Activated naive CD8-positive, alpha-beta T cell treated with anti-CD3 and anti-CD28 coated beads, Interleukin-2, amount 50 U/mL, for 24 hours (primary cell): ENCODE results near the gene SYNPR.
"Not testable (repeated sequence)": the region's sequence is repeated elsewhere in the genome, so short reads cannot be mapped to it uniquely, and the experiment has no call there.

Experiments used
- ATAC-seq: fragments of 150-1000 bp; cut with Tn5 transposase; one replicate; pipeline ENCODE4 v1.10.0; 2021
- DNase-seq: peaks from one replicate; pipeline ENCODE4 v3.0.0; 2021
- H3K27ac Mint-ChIP-seq: one replicate; pipeline ENCODE4 v1.8.0; 2021; ENCODE audit warnings: mild to moderate bottlenecking, mixed read lengths
- H3K27me3 Mint-ChIP-seq: one replicate; pipeline ENCODE4 v1.8.0; 2021; ENCODE audit warnings: mixed read lengths
- H3K36me3 Mint-ChIP-seq: one replicate; pipeline ENCODE4 v1.8.0; 2021; ENCODE audit warnings: low read depth, mixed read lengths
- H3K4me1 Mint-ChIP-seq: one replicate; pipeline ENCODE4 v1.8.0; 2021; ENCODE audit warnings: mixed read lengths
- H3K4me3 Mint-ChIP-seq: one replicate; pipeline ENCODE4 v1.8.0; 2021; ENCODE audit warnings: mild to moderate bottlenecking, moderate library complexity, mixed read lengths
- H3K9me3 Mint-ChIP-seq: one replicate; pipeline ENCODE4 v1.8.0; 2021; ENCODE audit warnings: mixed read lengths

Gene SYNPR

GRCh38 chr3:63595221-63595620 lies 317.1 kb downstream of the SYNPR start:
- H3K4me1 Mint-ChIP-seq, result no peaks in the 10 kb centered on the region
- no peaks in the 10 kb centered on the region for H3K36me3 Mint-ChIP-seq
- no peak for DNase-seq
- H3K4me3 Mint-ChIP-seq, result no peak overlapping the region
- H3K27ac Mint-ChIP-seq, result no peak overlapping the region
- H3K27me3 Mint-ChIP-seq, result no peaks in the 10 kb centered on the region
- no peaks in the 10 kb centered on the region for H3K9me3 Mint-ChIP-seq
- ATAC-seq, result no peak

DNA sequence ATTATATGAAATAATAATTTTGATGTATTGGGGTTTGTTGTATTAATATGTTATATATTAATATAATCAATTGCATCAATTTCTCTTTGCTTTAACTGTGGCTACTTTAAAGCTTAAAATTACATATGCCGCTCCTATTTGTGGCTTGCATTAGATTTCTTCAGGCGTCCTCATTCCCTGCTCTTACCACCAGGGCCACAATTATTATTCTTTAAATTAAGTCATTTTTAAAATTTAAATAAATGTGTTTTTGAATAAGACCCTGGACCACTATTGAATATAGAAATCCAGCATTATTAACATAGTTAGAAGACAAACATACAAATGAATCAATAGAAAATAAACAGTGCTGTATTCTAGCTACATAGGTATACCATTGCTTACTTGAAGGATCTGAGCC lies 318.9 kb downstream of the SYNPR start:
- H3K9me3 Mint-ChIP-seq, result no peaks in the 10 kb centered on the region
- H3K4me1 Mint-ChIP-seq, result no peaks in the 10 kb centered on the region
- no peak for DNase-seq
- no peaks in the 10 kb centered on the region for H3K27me3 Mint-ChIP-seq
- ATAC-seq, result no peak
- no peak overlapping the region for H3K27ac Mint-ChIP-seq
- H3K36me3 Mint-ChIP-seq, result no peaks in the 10 kb centered on the region
- no peak overlapping the region for H3K4me3 Mint-ChIP-seq

- H3K27me3 Mint-ChIP-seq, result no peaks in the 10 kb centered on the region
- H3K4me3 Mint-ChIP-seq, result no peak overlapping the region
- H3K9me3 Mint-ChIP-seq, result peaks cover 3% of the 10 kb centered on the region
- H3K4me1 Mint-ChIP-seq, result no peaks in the 10 kb centered on the region
- no peak for ATAC-seq
- DNase-seq, result no peak
- H3K36me3 Mint-ChIP-seq, result no peaks in the 10 kb centered on the region
- H3K27ac Mint-ChIP-seq, result no peak overlapping the region
Measured at GRCh38 chr3:63607716-63608115, 329.6 kb downstream of the SYNPR start.

DNA sequence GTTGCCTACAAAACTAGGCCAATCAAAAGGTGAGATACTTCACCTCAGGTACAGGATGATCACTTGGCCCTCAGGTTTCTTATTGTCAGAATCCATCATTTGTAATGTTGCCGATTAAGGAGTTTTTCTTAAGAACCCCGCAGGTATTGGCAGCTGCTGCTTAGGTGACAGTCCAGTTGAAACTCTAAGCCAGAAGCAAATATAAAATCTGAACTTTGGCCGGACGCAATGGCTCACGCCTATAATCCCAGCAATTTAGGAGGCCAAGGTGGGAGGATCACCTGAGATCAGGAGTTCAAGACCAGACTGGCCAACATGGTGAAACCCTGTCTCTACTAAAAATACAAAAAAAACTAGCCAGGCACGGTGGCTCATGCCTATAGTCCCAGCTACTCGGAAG lies 331.3 kb downstream of the SYNPR start:
- H3K9me3 Mint-ChIP-seq, result peaks cover 7% of the 10 kb centered on the region
- no peaks in the 10 kb centered on the region for H3K4me1 Mint-ChIP-seq
- no peak for ATAC-seq
- H3K4me3 Mint-ChIP-seq, result no peak overlapping the region
- no peak overlapping the region for H3K27ac Mint-ChIP-seq
- peaks cover 1% of the 10 kb centered on the region for H3K27me3 Mint-ChIP-seq
- no peaks in the 10 kb centered on the region for H3K36me3 Mint-ChIP-seq
- DNase-seq, result no peak

- Mint-ChIP-seq H3K9me3 (peaks cover 7% of the 10 kb centered on the region), H3K4me1 (no peaks in the 10 kb centered on the region), H3K27ac (no peak overlapping the region), H3K36me3 (no peaks in the 10 kb centered on the region), H3K4me3 (no peak overlapping the region), H3K27me3 (peaks cover 1% of the 10 kb centered on the region)
- ATAC-seq, result no peak
- no peak for DNase-seq
Measured at GRCh38 chr3:63609834-63610233, 331.7 kb downstream of the SYNPR start.

DNA sequence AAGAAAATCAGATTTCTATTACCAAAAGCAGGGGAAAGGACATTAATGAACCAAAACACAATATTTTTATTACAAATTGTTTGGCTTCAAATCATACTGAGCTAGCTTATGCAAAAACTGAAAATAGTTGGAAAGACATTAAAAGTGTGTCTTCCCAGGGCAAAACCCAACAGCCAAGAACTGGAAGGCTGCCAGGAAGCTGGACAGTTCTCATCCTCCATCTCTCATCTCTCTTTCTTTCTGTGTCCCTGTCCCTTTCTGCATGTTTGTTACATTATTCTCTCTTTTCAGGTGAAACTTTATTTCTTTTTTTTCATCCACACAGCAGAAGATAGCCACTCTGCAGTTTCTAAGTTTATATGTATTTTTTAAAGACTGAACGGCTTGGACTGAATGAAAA lies 333.3 kb downstream of the SYNPR start:
- H3K36me3 Mint-ChIP-seq, result no peaks in the 10 kb centered on the region
- peaks cover 1% of the 10 kb centered on the region for H3K27me3 Mint-ChIP-seq
- no peak overlapping the region for H3K4me3 Mint-ChIP-seq
- H3K4me1 Mint-ChIP-seq, result no peaks in the 10 kb centered on the region
- ATAC-seq (no peak), DNase-seq (no peak)
- H3K27ac Mint-ChIP-seq, result no peak overlapping the region
- H3K9me3 Mint-ChIP-seq, result peaks cover 7% of the 10 kb centered on the region

DNA sequence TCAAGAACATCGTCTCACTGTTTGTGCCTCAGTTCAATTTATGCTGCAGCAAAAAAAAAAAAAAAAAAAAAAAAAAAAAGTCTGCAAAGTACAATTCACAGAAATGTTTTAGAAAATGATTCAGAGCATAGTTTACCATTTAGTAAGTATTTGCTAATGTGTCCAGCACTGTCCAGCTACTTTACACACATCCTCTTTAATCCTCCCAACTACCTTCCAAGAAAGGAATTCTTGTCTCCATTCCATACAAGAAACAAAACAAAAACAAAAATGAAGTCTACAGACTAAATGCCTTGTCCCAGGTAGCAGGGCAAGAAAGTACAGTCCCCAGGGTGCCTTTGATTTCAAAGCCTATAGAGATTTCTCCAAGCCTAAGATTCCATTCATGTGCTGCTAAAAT lies 335.5 kb downstream of the SYNPR start:
- no peaks in the 10 kb centered on the region for H3K36me3 Mint-ChIP-seq
- no peak overlapping the region for H3K4me3 Mint-ChIP-seq
- H3K9me3 Mint-ChIP-seq, result peaks cover 4% of the 10 kb centered on the region
- peaks cover 1% of the 10 kb centered on the region for H3K27me3 Mint-ChIP-seq
- no peak for ATAC-seq
- H3K4me1 Mint-ChIP-seq, result no peaks in the 10 kb centered on the region
- no peak for DNase-seq
- no peak overlapping the region for H3K27ac Mint-ChIP-seq

DNA sequence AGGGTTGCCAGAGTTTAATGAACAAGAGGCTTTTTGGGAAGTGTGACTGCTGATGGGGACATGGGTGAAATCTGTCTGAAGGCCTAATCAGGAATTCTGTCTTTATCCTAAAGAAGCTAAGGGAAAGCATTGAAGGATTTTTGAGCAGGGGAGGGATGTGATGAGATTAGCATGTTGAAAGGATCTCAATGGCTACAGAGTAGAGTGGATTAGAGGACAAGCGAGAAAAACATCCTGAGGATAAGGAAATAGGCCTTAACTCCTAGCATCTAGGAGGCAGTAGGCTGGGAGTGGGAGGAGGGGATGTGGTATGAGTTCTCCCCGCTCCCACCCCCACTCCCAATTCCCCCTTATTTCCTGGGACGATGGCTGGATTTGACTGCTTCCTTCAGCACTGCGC lies 339.3 kb downstream of the SYNPR start:
- peaks cover 1% of the 10 kb centered on the region for H3K27me3 Mint-ChIP-seq
- DNase-seq, result no peak
- no peak overlapping the region for H3K27ac Mint-ChIP-seq
- H3K9me3 Mint-ChIP-seq, result peaks cover 4% of the 10 kb centered on the region
- H3K4me3 Mint-ChIP-seq, result no peak overlapping the region
- ATAC-seq, result no peak
- H3K4me1 Mint-ChIP-seq, result no peaks in the 10 kb centered on the region
- no peaks in the 10 kb centered on the region for H3K36me3 Mint-ChIP-seq

DNA sequence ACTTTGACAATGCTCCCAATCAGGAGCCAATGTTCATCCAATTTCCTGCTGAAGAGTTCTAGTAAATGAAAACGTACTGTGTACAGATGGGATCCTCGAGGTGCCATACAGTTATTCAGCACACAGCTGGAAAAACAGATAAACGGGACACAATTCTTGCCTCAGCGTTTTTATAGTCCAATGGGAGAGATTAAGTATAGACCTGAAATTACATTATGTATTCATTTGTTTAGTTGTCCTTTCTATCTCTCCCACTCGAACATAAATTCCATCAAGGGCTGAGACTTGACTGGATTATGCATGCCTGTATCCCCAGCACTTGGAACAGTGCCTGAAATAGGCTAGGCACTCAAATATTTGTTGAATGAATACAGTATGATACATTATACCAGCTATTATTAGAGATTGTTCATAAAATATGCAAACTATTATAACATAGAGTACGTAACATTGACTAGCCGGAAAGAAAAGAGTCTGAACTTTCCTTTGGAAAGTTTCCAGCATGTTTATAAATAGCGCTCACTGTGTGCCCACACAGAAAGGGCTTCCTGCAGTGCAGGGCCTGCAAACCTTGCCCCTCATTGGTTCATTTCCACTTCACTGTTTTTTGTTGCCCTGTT lies 346.9 kb downstream of the SYNPR start:
- ATAC-seq, result no peak
- no peaks in the 10 kb centered on the region for H3K27me3 Mint-ChIP-seq
- no peak overlapping the region for H3K27ac Mint-ChIP-seq
- DNase-seq, result no peak
- no peaks in the 10 kb centered on the region for H3K36me3 Mint-ChIP-seq
- no peaks in the 10 kb centered on the region for H3K4me1 Mint-ChIP-seq
- no peaks in the 10 kb centered on the region for H3K9me3 Mint-ChIP-seq
- no peak overlapping the region for H3K4me3 Mint-ChIP-seq

GRCh38 chr3:63631670-63632069 lies 353.6 kb downstream of the SYNPR start:
- H3K9me3 Mint-ChIP-seq, result peaks cover 12% of the 10 kb centered on the region
- no peak overlapping the region for H3K4me3 Mint-ChIP-seq
- no peak overlapping the region for H3K27ac Mint-ChIP-seq
- DNase-seq (no peak), ATAC-seq (no peak)
- no peaks in the 10 kb centered on the region for H3K4me1 Mint-ChIP-seq
- no peaks in the 10 kb centered on the region for H3K27me3 Mint-ChIP-seq
- H3K36me3 Mint-ChIP-seq, result no peaks in the 10 kb centered on the region

- no peak overlapping the region for H3K4me3 Mint-ChIP-seq
- DNase-seq (no peak), ATAC-seq (no peak)
- H3K4me1 Mint-ChIP-seq, result no peaks in the 10 kb centered on the region
- no peaks in the 10 kb centered on the region for H3K36me3 Mint-ChIP-seq
- H3K27ac Mint-ChIP-seq, result no peak overlapping the region
- peaks cover 14% of the 10 kb centered on the region for H3K9me3 Mint-ChIP-seq
- peaks cover 2% of the 10 kb centered on the region for H3K27me3 Mint-ChIP-seq
Measured at GRCh38 chr3:63635186-63635585, 357.1 kb downstream of the SYNPR start.

GRCh38 chr3:63639806-63640205 lies 361.7 kb downstream of the SYNPR start:
- H3K4me1 Mint-ChIP-seq, result no peaks in the 10 kb centered on the region
- H3K27ac Mint-ChIP-seq, result no peak overlapping the region
- peaks cover 12% of the 10 kb centered on the region for H3K9me3 Mint-ChIP-seq
- no peaks in the 10 kb centered on the region for H3K36me3 Mint-ChIP-seq
- DNase-seq, result no peak
- ATAC-seq, result no peak
- H3K4me3 Mint-ChIP-seq, result no peak overlapping the region
- H3K27me3 Mint-ChIP-seq, result peaks cover 2% of the 10 kb centered on the region

- Mint-ChIP-seq H3K9me3 (peaks cover 4% of the 10 kb centered on the region), H3K27ac (no peak overlapping the region), H3K4me1 (no peaks in the 10 kb centered on the region), H3K4me3 (no peak overlapping the region), H3K27me3 (peaks cover 2% of the 10 kb centered on the region), H3K36me3 (no peaks in the 10 kb centered on the region)
- DNase-seq (no peak), ATAC-seq (no peak)
Measured at GRCh38 chr3:63642488-63642887, 364.4 kb downstream of the SYNPR start.

DNA sequence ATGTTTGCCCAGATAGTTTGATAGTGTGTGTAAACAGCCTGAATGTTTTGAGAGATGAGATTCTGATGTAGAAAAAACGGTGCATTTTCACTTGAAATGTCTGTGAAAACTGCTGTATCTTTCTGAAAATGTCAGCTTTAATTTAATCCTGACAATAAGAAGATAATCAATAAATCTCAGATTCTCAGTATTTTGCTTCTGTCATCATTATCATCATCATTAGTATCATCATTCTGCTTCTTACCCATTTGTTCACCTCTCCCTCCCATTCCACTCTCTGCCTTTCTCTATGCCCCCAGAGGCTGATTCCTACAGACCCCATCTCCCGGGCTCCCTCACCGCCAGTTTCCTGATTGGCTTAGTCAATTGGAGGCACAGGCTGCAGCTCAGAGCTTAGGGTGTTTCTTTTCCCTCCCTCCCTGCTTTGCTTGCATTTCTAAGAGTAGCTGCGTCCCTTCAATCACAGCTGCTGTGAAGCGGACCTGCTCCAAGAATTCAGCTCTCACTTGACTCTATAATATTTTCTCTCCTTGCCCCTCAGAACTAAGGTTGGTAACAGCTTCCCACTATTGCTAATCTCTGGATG lies 366.2 kb downstream of the SYNPR start:
- Mint-ChIP-seq H3K4me1 (no peaks in the 10 kb centered on the region), H3K4me3 (no peak overlapping the region), H3K27me3 (no peaks in the 10 kb centered on the region), H3K27ac (no peak overlapping the region), H3K36me3 (no peaks in the 10 kb centered on the region), H3K9me3 (peaks cover 8% of the 10 kb centered on the region)
- ATAC-seq (no peak), DNase-seq (no peak)

- not testable (repeated sequence) for H3K27ac Mint-ChIP-seq, H3K36me3 Mint-ChIP-seq, ATAC-seq, H3K9me3 Mint-ChIP-seq, H3K27me3 Mint-ChIP-seq, H3K4me3 Mint-ChIP-seq, DNase-seq, H3K4me1 Mint-ChIP-seq
Measured at GRCh38 chr3:63644928-63645781, 367.0 kb downstream of the SYNPR start.
